HepG2 (cell line): ENCODE data around the gene XRCC1. TPM values are rescaled to one million over a fixed set of nuclear protein-coding genes. Genes with fewer than 3 reads are reported as not detected.

Experiments used
- ATRX ChIP-seq: sonication (generic); formaldehyde crosslinking; IDR thresholded peaks from 2 replicates; pipeline ENCODE4 v1.4.0; 2020; ENCODE audit warnings: missing genetic modification reagents, borderline replicate concordance
- BRF2 ChIP-seq: sonication (generic); formaldehyde crosslinking; IDR thresholded peaks from 2 replicates; pipeline ENCODE4 v1.8.1; 2022; ENCODE audit warnings: mild to moderate bottlenecking, missing genetic modification reagents
- IRF9 ChIP-seq: sonication (generic); formaldehyde crosslinking; IDR thresholded peaks from 2 replicates; pipeline ENCODE4 v1.8.0; 2022; ENCODE audit warnings: missing genetic modification reagents, mild to moderate bottlenecking, borderline replicate concordance
- NR3C1 ChIP-seq: sonication (generic); formaldehyde crosslinking; IDR thresholded peaks from 2 replicates; pipeline ENCODE4 v1.4.0; 2020; ENCODE audit warnings: missing genetic modification reagents
- POLR2A ChIP-seq, 2 experiments: IDR thresholded peaks; 2 replicates each; pipeline ENCODE4 v1.6.1; 2011; ENCODE audit warnings: low read depth in 2 of 2, low read length in 2 of 2, mild to moderate bottlenecking in 1 of 2, moderate library complexity in 1 of 2; ENCODE audit not compliant: insufficient read depth in 1 of 2
- PRPF4 ChIP-seq: fragments of 200-400 bp; formaldehyde crosslinking; IDR thresholded peaks from 2 replicates; pipeline ENCODE4 v1.6.1; 2016; ENCODE audit warnings: low read length, low read depth; ENCODE audit not compliant: poor library complexity, severe bottlenecking
- RBM39 ChIP-seq: fragments of 200-400 bp; formaldehyde crosslinking; IDR thresholded peaks from one replicate; pipeline ENCODE4 v1.6.1; 2018; ENCODE audit warnings: antibody characterized with exemption, mild to moderate bottlenecking, low read depth, low read length; ENCODE audit not compliant: poor library complexity, severe bottlenecking
- TEAD2 ChIP-seq: sonication (generic); formaldehyde crosslinking; IDR thresholded peaks from 2 replicates; pipeline ENCODE4 v1.9.0; 2021; ENCODE audit warnings: missing genetic modification reagents
- THAP11 ChIP-seq: IDR thresholded peaks from 2 replicates; pipeline ENCODE4 v1.6.1; 2016; ENCODE audit warnings: missing biosample characterization, missing genetic modification reagents
- ZBTB3 ChIP-seq: sonication (generic); formaldehyde crosslinking; IDR thresholded peaks from 2 replicates; pipeline ENCODE4 v1.4.0; 2020; ENCODE audit warnings: low read depth, mild to moderate bottlenecking, moderate library complexity, missing genetic modification reagents, borderline replicate concordance
- ZBTB33 ChIP-seq: sonication (generic); formaldehyde crosslinking; IDR thresholded peaks from 2 replicates; pipeline ENCODE4 v1.4.0; 2020; ENCODE audit warnings: missing genetic modification reagents
- ZC3H4 ChIP-seq: sonication (generic); formaldehyde crosslinking; IDR thresholded peaks from 2 replicates; pipeline ENCODE4 v1.4.0; 2020; ENCODE audit warnings: missing genetic modification reagents, borderline replicate concordance
- ZNF260 ChIP-seq: sonication (generic); formaldehyde crosslinking; IDR thresholded peaks from 2 replicates; pipeline ENCODE4 v1.4.0; 2020; ENCODE audit warnings: missing genetic modification reagents, low read depth, mild to moderate bottlenecking, borderline replicate concordance
- ZNF484 ChIP-seq: sonication (generic); formaldehyde crosslinking; IDR thresholded peaks from 2 replicates; pipeline ENCODE4 v1.5.1; 2020; ENCODE audit warnings: mild to moderate bottlenecking, low read depth, missing genetic modification reagents, borderline replicate concordance
- polyA plus RNA-seq, 8 experiments: library from polyadenylated mRNA; depleted of rRNA in 3 of 8; stranded (reverse) in 7 of 8; unstranded in 1 of 8; fragments of >200 nt; fragmentation: Illumina TruSeq in 4 of 8; extraction: Trizol in 4 of 8; gene quantifications; 2 replicates each; pipeline versions ENCODE4 v1.2.1 to v1.2.3, GENCODE V29; 2011 to 2016; ENCODE audit warnings: low read depth in 4 of 8, missing spikeins in 1 of 8, mixed read lengths in 1 of 8; ENCODE audit not compliant: insufficient read depth in 1 of 8
- total RNA-seq, 5 experiments: library from RNA; depleted of rRNA; stranded (reverse); fragments of >200 nt; fragmentation: Illumina TruSeq; extraction: Trizol; gene quantifications; 2 replicates each; pipeline ENCODE4 v1.2.3, GENCODE V29; 2016; ENCODE audit warnings: low read depth in 1 of 5
- TF ChIP-seq, protein P1 (sequence below): sonication (generic); formaldehyde crosslinking; IDR thresholded peaks from 2 replicates; pipeline ENCODE4 v1.4.0; 2020; ENCODE audit warnings: missing genetic modification reagents, mild to moderate bottlenecking, borderline replicate concordance
- TF ChIP-seq, protein P2 (sequence below): sonication (generic); formaldehyde crosslinking; conservative IDR thresholded peaks from 2 replicates; pipeline ENCODE4 v1.8.1; 2023; ENCODE audit warnings: missing genetic modification reagents

The XRCC1 gene
- total and polyA plus RNA-seq, 2 of the 13 experiments (the other 11 are each of a cell fraction or from before 2014, with no cell fraction given) = 24.7 to 26.3 TPM

- TF ChIP-seq, protein P1, sequence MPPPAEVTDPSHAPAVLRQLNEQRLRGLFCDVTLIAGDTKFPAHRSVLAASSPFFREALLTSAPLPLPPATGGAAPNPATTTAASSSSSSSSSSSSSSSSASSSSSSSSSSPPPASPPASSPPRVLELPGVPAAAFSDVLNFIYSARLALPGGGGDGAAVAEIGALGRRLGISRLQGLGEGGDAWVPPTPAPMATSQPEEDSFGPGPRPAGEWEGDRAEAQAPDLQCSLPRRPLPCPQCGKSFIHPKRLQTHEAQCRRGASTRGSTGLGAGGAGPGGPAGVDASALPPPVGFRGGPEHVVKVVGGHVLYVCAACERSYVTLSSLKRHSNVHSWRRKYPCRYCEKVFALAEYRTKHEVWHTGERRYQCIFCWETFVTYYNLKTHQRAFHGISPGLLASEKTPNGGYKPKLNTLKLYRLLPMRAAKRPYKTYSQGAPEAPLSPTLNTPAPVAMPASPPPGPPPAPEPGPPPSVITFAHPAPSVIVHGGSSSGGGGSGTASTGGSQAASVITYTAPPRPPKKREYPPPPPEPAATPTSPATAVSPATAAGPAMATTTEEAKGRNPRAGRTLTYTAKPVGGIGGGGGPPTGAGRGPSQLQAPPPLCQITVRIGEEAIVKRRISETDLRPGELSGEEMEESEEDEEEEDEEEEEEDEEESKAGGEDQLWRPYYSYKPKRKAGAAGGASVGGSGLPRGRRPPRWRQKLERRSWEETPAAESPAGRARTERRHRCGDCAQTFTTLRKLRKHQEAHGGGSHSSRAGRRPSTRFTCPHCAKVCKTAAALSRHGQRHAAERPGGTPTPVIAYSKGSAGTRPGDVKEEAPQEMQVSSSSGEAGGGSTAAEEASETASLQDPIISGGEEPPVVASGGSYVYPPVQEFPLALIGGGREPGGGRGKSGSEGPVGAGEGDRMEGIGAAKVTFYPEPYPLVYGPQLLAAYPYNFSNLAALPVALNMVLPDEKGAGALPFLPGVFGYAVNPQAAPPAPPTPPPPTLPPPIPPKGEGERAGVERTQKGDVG (CRISPR knock-in tag) = 0 out of 2 replicates have a peak, but pooled peaks have one; percentile 43
- TF ChIP-seq ZC3H4 (CRISPR knock-in tag) (no peak), POLR2A (IDR thresholded peaks at IDR 0.05; ENCODE audit: insufficient read depth in 1 of 2, low read depth in 2 of 2, low read length in 2 of 2) (no peak), ZNF484 (CRISPR knock-in tag) (no peak), ZBTB3 (CRISPR knock-in tag) (no peak), TEAD2 (CRISPR knock-in tag) (no peak), ZBTB33 (CRISPR knock-in tag) (0 out of 2 replicates have a peak, but pooled peaks have one; percentile 39), THAP11 (no peak), PRPF4 (peak; percentile 53), RBM39 (no peak), IRF9 (CRISPR knock-in tag) (no peak), ZNF260 (CRISPR knock-in tag) (no peak), NR3C1 (CRISPR knock-in tag) (no peak), BRF2 (CRISPR knock-in tag) (no peak), ATRX (CRISPR knock-in tag) (no peak)
- TF ChIP-seq, protein P2, sequence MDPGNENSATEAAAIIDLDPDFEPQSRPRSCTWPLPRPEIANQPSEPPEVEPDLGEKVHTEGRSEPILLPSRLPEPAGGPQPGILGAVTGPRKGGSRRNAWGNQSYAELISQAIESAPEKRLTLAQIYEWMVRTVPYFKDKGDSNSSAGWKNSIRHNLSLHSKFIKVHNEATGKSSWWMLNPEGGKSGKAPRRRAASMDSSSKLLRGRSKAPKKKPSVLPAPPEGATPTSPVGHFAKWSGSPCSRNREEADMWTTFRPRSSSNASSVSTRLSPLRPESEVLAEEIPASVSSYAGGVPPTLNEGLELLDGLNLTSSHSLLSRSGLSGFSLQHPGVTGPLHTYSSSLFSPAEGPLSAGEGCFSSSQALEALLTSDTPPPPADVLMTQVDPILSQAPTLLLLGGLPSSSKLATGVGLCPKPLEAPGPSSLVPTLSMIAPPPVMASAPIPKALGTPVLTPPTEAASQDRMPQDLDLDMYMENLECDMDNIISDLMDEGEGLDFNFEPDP (CRISPR knock-in tag) = 0 out of 2 replicates have a peak, but pooled peaks have one; percentile 54
- TF ChIP-seq, all 625 proteins: peak for 5
Measured at GRCh38 chr19:43575955-43576878, 890 bp upstream of the XRCC1 start (continued).
